GM23248 (cell line): ENCODE results near the gene RND1. TPM values are rescaled to one million over a fixed set of nuclear protein-coding genes. Genes with fewer than 3 reads are reported as not detected.

Experiments used
- DNase-seq: peaks from one replicate; pipeline ENCODE4 v3.0.0-alpha.2; 2015
- H2AFZ ChIP-seq: fragments of 200-600 bp; sonication (generic); 2 replicates; pipeline ENCODE4 v1.6.1; 2016; ENCODE audit warnings: antibody characterized with exemption
- H3F3A ChIP-seq: fragments of 200-600 bp; sonication (generic); 2 replicates; pipeline ENCODE4 v1.6.1; 2016; ENCODE audit warnings: mild to moderate bottlenecking, antibody characterized with exemption, mixed run types; ENCODE audit not compliant: insufficient read depth
- H3K27ac ChIP-seq: fragments of 200-600 bp; sonication (generic); 2 replicates; pipeline ENCODE4 v1.5.1; 2016; ENCODE audit warnings: mild to moderate bottlenecking
- H3K27me3 ChIP-seq: fragments of 200-600 bp; sonication (generic); replicated peaks from 2 replicates; pipeline ENCODE4 v1.6.1; 2016; ENCODE audit warnings: mild to moderate bottlenecking; ENCODE audit not compliant: insufficient read depth
- H3K36me3 ChIP-seq: fragments of 200-600 bp; sonication (generic); 2 replicates; pipeline ENCODE4 v1.6.1; 2016; ENCODE audit warnings: low read depth, mild to moderate bottlenecking
- H3K4me1 ChIP-seq: fragments of 200-600 bp; sonication (generic); 2 replicates; pipeline ENCODE4 v1.6.1; 2016; ENCODE audit warnings: mild to moderate bottlenecking; ENCODE audit not compliant: insufficient read depth
- H3K4me2 ChIP-seq: fragments of 200-600 bp; sonication (generic); one replicate; pipeline ENCODE4 v1.6.1; 2016; ENCODE audit warnings: mild to moderate bottlenecking; ENCODE audit not compliant: unreplicated experiment
- H3K4me3 ChIP-seq: fragments of 200-600 bp; sonication (generic); 2 replicates; pipeline ENCODE4 v1.5.1; 2016; ENCODE audit warnings: mild to moderate bottlenecking
- H3K79me2 ChIP-seq: fragments of 200-600 bp; sonication (generic); 2 replicates; pipeline ENCODE4 v1.6.1; 2016; ENCODE audit warnings: mild to moderate bottlenecking; ENCODE audit not compliant: insufficient read depth
- H3K9ac ChIP-seq: fragments of 200-600 bp; sonication (generic); 2 replicates; pipeline ENCODE4 v1.6.1; 2016; ENCODE audit warnings: mild to moderate bottlenecking
- H3K9me2 ChIP-seq: fragments of 200-600 bp; sonication (generic); 2 replicates; pipeline ENCODE4 v1.6.1; 2016; ENCODE audit warnings: mixed run types, mild to moderate bottlenecking, moderate library complexity; ENCODE audit not compliant: insufficient read depth
- H3K9me3 ChIP-seq: fragments of 200-600 bp; sonication (generic); one replicate; pipeline ENCODE4 v1.6.1; 2017; ENCODE audit warnings: low read depth
- H4K20me1 ChIP-seq: fragments of 200-600 bp; sonication (generic); 2 replicates; pipeline ENCODE4 v1.6.0; 2016; ENCODE audit not compliant: insufficient read depth
- EZH2 ChIP-seq: fragments of 200-600 bp; sonication (generic); IDR thresholded peaks from 2 replicates; pipeline ENCODE4 v1.6.1; 2018; ENCODE audit warnings: antibody characterized with exemption, mild to moderate bottlenecking; ENCODE audit not compliant: insufficient read depth, poor library complexity, severe bottlenecking
- EZH2phosphoT487 ChIP-seq: fragments of 200-600 bp; sonication (generic); IDR thresholded peaks from 2 replicates; pipeline ENCODE4 v1.6.1; 2018; ENCODE audit warnings: antibody characterized with exemption, moderate library complexity, mild to moderate bottlenecking, low read depth; ENCODE audit not compliant: insufficient read depth
- WGBS, 2 experiments: methylation state at CpG; one replicate each; pipeline ENCODE4 v1.1.6; 2015 to 2017; ENCODE audit warnings: low lambda C conversion rate in 2 of 2, low coverage in 1 of 2; ENCODE audit errors: missing lambda C conversion rate in 2 of 2; 5-methylcytosine and 5-hydroxymethylcytosine counted together
- in situ Hi-C: fragments of 300-500 bp; cut with MboI; formaldehyde crosslinking; loops from 2 replicates; pipeline ENCODE4 v1.15.0; 2020
- polyA plus RNA-seq: library from polyadenylated mRNA; unstranded; fragments of >200 nt; fragmentation: Nextera tagmentation; extraction: Ambion mirVana; gene quantifications from 2 replicates; pipeline ENCODE4 v1.2.1, GENCODE V29; 2016
- total RNA-seq: library from RNA; depleted of rRNA; stranded (reverse); fragments of >200 nt; shearing (Covaris generic); gene quantifications from 2 replicates; pipeline ENCODE4 v1.2.3, GENCODE V29; 2014

RND1 gene
- total and polyA plus RNA-seq, 2 experiments from 2014 or later, result 0.32 TPM; not detected in 1

DNA sequence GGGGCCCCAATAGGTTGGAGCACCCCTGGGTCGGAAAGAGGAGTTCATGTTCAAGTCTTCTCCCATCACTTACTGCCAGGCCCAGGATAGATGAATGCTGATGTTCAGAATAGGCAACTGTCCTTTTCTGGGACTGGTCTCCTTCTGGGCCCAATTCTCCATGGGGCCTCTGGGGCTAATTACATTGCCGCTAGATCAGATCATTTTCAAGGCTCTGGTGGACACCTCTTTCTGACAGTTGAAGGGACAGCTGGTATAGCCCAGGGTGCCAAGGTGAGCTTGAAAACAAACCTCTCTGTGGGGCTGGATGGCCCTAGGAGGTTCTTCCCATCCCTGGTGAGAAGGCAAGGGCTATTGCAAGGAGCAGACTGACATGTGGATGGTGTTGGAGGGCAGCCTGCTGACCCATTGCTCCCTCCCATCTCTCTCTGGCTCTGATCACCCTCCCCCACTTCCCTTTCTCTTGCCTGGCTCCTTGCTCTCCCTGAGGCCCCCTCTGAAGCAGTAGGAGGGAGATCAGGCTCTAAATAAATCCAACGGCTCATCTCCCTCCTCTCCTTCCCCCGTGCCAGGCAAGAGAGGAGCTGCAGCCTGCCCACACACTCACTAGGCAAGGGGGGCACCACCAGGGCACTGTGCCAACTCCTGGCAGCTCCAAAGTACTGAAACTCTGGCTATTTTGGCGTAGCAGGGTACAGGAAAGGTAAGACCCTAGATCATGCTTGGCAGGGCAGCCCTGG is 45.5 kb downstream of the RND1 start:
- in situ Hi-C loops, result no loop called here
- H4K20me1 ChIP-seq, result no peaks in the 10 kb centered on the region
- no peak overlapping the region for H2AFZ ChIP-seq
- WGBS, 2 experiments, result 76 to 77% methylated on average over 5 of the region's 5 CpGs
- H3F3A ChIP-seq, result no peaks in the 10 kb centered on the region
- H3K36me3 ChIP-seq, result no peaks in the 10 kb centered on the region
- H3K9ac ChIP-seq, result no peak overlapping the region
- H3K4me3 ChIP-seq, result no peak overlapping the region
- H3K4me1 ChIP-seq, result peaks cover 5% of the 10 kb centered on the region
- no peak for DNase-seq
- peaks cover 28% of the 10 kb centered on the region for H3K79me2 ChIP-seq
- TF ChIP-seq EZH2 (no peak), EZH2phosphoT487 (no peak)
- no peaks in the 10 kb centered on the region for H3K9me3 ChIP-seq
- H3K27me3 ChIP-seq, result no peaks in the 10 kb centered on the region
- no peak overlapping the region for H3K4me2 ChIP-seq
- no peaks in the 10 kb centered on the region for H3K9me2 ChIP-seq
- H3K27ac ChIP-seq, result no peak overlapping the region

DNA sequence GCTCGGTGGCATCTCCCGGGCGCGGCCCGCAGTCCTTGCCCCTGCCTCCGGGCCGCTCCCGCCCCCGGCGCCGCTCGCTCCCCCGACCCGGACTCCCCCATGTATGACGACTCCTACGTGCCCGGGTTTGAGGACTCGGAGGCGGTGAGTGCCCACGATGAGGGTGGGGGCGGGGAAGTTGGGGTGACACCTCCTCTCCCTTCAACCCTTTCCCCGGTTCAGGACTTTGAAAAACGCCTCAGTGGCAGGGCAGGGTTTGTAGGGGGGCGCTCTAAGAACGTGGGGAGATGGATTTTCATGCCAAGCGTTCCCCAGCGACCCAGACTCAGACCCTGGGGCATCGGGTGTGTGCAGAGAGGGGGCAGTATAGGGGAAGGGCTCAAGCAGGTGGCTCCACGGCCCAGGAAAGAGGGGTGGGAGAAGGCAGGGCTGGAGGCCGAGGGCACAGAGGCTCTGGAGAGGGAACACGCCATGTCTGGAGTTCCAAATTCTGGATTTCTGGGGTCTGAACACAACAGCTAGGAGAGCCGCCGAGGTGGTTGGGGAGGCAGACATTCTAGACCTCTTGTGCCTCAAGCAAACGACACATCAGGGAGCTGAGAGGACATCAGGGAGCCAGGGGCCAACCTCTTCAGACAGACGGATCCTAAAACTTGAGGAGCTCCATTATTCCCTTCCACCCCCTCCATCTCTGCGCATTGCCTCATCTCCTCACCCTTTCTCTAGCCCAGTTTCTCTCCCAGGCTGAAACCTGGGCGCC is 46.7 kb downstream of the RND1 start:
- Histone ChIP-seq H3K27me3 (no peaks in the 10 kb centered on the region), H3K36me3 (no peaks in the 10 kb centered on the region), H3K4me1 (peaks cover 5% of the 10 kb centered on the region), H3F3A (no peaks in the 10 kb centered on the region), H3K9me3 (no peaks in the 10 kb centered on the region), H3K79me2 (peaks cover 32% of the 10 kb centered on the region), H3K27ac (no peak overlapping the region), H2AFZ (peak overlapping the region; percentile 90), H3K9ac (peak overlapping the region; percentile 71), H3K4me2 (peak overlapping the region; percentile 85), H4K20me1 (no peaks in the 10 kb centered on the region), H3K4me3 (peak overlapping the region; percentile 95), H3K9me2 (no peaks in the 10 kb centered on the region)
- TF ChIP-seq EZH2, result no peak
- no peak for TF ChIP-seq EZH2phosphoT487
- 23 to 62% methylated on average over 14 to 37 of the region's 37 CpGs for WGBS, 2 experiments
- in situ Hi-C loops, result no loop called here
- DNase-seq, result peak; percentile 43

DNA sequence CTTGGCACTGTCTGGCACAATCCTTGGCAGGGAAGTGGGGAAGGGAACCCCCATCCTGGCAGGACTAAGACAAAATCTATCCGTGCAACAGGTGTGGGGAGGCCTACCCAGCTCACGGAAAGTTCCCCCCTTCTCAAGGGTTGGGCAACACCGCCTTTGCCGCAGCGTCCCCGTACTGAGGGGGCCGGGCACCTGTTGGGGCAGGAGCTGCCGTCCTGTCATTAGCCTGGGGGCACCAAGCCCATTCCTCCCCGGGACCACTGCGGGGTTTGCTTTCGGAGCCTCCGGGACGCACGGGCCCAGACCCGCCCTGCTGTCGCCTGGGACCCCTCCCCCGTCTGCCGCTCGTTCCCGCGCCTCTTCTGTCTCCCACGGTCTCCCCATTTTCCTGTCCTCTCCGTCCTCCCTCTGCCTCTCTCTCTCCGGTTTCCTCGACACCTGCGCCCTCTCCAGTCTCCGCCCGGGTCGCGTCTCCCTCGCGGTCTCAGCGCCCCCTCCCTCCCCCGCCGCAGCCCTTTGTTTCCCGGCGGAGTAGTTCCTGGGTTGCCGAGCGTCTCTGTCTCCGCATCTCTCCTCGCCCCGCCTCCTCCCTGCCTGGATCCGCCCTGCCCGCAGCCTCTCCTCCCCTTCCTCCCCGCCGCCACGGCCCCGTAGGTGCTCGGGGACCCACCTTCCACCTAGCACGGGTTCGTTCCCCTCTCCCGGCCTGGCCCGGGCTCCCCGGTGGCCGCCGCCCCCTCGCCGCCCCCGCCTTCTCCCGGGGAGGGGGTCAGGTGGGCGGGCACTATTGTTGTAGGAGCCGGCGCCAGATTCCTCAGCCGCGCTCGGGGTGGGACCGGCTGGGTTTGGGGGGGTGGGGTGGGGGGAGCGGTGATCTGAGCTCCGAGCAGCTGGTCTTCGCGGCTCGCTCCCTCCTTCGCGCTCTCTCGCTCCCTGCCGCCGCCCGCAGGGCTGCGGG is 47.5 kb downstream of the RND1 start, which contains the start of gene CACNB3:
CACNB3 (plus strand) TSS at position 624 of the 958 bp plus-strand sequence. CDS start 434 bp downstream, outside the sequence.
- H3K9me2 ChIP-seq, result no peaks in the 10 kb centered on the region
- no peaks in the 10 kb centered on the region for H3K36me3 ChIP-seq
- peak within 1 kb of the TSS; percentile 90 for H2AFZ ChIP-seq
- no peak within 1 kb of the TSS for H3K27ac ChIP-seq
- peaks cover 39% of the 10 kb centered on the region for H3K79me2 ChIP-seq
- H3F3A ChIP-seq, result no peaks in the 10 kb centered on the region
- H3K27me3 ChIP-seq, result no peaks in the 10 kb centered on the region
- peak within 1 kb of the TSS; percentile 85 for H3K4me2 ChIP-seq
- peak within 1 kb of the TSS; percentile 71 for H3K9ac ChIP-seq
- peak within 1 kb of the TSS; percentile 95 for H3K4me3 ChIP-seq
- TF ChIP-seq EZH2phosphoT487 (no peak), EZH2 (no peak)
- no peaks in the 10 kb centered on the region for H4K20me1 ChIP-seq
- peaks cover 12% of the 10 kb centered on the region for H3K4me1 ChIP-seq
- peak; percentile 72 for DNase-seq
- no peaks in the 10 kb centered on the region for H3K9me3 ChIP-seq
- in situ Hi-C loops, result no loop called here
- 2 to 4% methylated on average over 15 to 70 of the region's 79 CpGs for WGBS, 2 experiments

DNA sequence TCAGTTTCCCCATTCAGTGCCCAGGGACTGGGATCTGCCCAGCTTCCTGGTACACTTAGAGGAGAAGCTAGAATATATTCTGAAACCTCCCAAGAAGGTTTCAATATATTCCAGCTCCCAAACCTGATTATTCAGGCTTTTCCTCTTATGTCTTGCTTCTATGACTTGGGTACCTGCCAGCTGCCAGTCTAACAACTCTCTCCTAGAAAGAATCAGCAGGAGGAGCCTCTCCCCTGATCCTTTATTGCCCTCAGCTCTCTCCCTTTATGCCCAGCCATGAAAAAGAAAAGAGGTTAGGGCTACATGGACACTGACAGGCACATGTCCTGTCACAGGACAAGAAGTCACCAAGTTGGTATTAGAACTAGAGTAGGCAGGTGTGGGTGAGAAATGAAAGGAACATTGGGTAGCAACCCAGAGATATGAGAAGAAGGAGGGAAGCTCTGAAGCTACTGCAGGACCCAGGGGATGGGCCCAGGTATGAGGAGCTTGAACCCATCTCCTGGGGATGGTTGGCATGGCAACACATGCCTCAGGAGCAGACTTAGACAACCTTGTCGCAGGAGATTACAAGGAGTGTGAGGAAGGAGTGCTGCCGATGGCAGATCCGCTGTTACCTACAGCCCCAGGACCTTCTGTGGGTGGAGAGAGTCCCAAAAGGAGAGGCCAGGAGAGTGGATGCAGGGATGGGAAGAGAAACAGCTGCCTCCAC is 49.4 kb downstream of the RND1 start:
- peak overlapping the region; percentile 88 for H3K9ac ChIP-seq
- DNase-seq, result peak; percentile 26

More for the DNA sequence above, 49.4 kb downstream of the RND1 start:
- Histone ChIP-seq H3K36me3 (no peaks in the 10 kb centered on the region), H3K4me3 (peak overlapping the region; percentile 97), H4K20me1 (no peaks in the 10 kb centered on the region), H3K79me2 (peaks cover 42% of the 10 kb centered on the region), H3K27me3 (no peaks in the 10 kb centered on the region), H3F3A (peaks cover 10% of the 10 kb centered on the region; the same call in 1 of the 2 replicates), H3K9me3 (no peaks in the 10 kb centered on the region), H2AFZ (peak overlapping the region; percentile 97), H3K4me1 (peaks cover 26% of the 10 kb centered on the region), H3K4me2 (peak overlapping the region; percentile 85), H3K9me2 (no peaks in the 10 kb centered on the region), H3K27ac (no peak overlapping the region)
- TF ChIP-seq EZH2phosphoT487 (no peak), EZH2 (no peak)
- in situ Hi-C loops, result no loop called here
- 90 to 98% methylated on average over 3 of the region's 3 CpGs for WGBS, 2 experiments
